BJ (cell line): ENCODE results near the gene GNG11. TPM values are rescaled to one million over a fixed set of nuclear protein-coding genes. Genes with fewer than 3 reads are reported as not detected.
"Not testable (repeated sequence)": the region's sequence is repeated elsewhere in the genome, so short reads cannot be mapped to it uniquely, and the experiment has no call there.

Experiments used
- CTCF ChIA-PET: fragments of 350-600 bp; formaldehyde crosslinking; extraction: SDS; loops from one replicate; lab custom pipeline; 2021; ENCODE audit warnings: antibody characterized with exemption, inconsistent platforms; lab: Yijun Ruan, JAX
- POLR2A ChIA-PET: fragments of 300-600 bp; sonication (Branson Sonifier 250); formaldehyde crosslinking; extraction: SDS; loops from one replicate; lab custom pipeline; 2021; ENCODE audit warnings: antibody characterized with exemption; lab: Charles Lee
- DNase-seq: peaks from one replicate; pipeline ENCODE4 v3.0.0-alpha.2; 2011; ENCODE audit warnings: low read depth
- H3K27me3 ChIP-seq: 2 replicates; pipeline ENCODE4 v1.6.0; 2011; ENCODE audit warnings: low read length; ENCODE audit not compliant: control insufficient read depth, insufficient read depth
- H3K36me3 ChIP-seq: 2 replicates; pipeline ENCODE4 v1.5.1; 2011; ENCODE audit warnings: low read length; ENCODE audit not compliant: control insufficient read depth, insufficient read depth
- H3K4me3 ChIP-seq: 2 replicates; pipeline ENCODE4 v1.5.1; 2011; ENCODE audit warnings: low read depth, mild to moderate bottlenecking, control low read depth, low read length
- CTCF ChIP-seq: IDR thresholded peaks from 2 replicates; pipeline ENCODE4 v1.5.1; 2011; ENCODE audit warnings: low read depth, mild to moderate bottlenecking, control low read depth, inconsistent platforms, low read length, moderate library complexity; ENCODE audit not compliant: insufficient read depth
- polyA plus RNA-seq: library from polyadenylated mRNA; depleted of rRNA; stranded (reverse); fragments of >200 nt; gene quantifications from 2 replicates; pipeline ENCODE4 v1.2.3, GENCODE V29; 2011

GNG11 gene
- polyA plus RNA-seq, 1 experiment = 9.3 TPM

GRCh38 chr7:93902777-93903423, 18.6 kb upstream of the GNG11 start:
- peak; percentile 88 for TF ChIP-seq CTCF
- no peak overlapping the region for H3K4me3 ChIP-seq
- ChIA-PET CTCF (interaction anchor here (0.5 to 2.8 kb wide), 35 partner anchors 11 to 532 kb away, joined by 3 to 29 read pairs (median 4); partner anchors contain the start of genes GNG11 and TFPI2), POLR2A (no interaction called here)
- no peak for DNase-seq
- H3K36me3 ChIP-seq = no peaks in the 10 kb centered on the region
- H3K27me3 ChIP-seq = no peaks in the 10 kb centered on the region

GRCh38 chr7:93906267-93906666, 15.3 kb upstream of the GNG11 start, which contains the start of gene GNGT1:
Gene GNGT1 (plus strand): TSS chr7:93906567. CDS start chr7:93906747, 180 bp downstream.
- no peaks in the 10 kb centered on the region for H3K36me3 ChIP-seq

GRCh38 chr7:93910076-93910994, 11.2 kb upstream of the GNG11 start:
- ChIA-PET POLR2A (interaction anchor here (0.6 kb wide), 1 partner anchor 484 kb away, joined by 3 read pairs; no protein-coding TSS in a partner anchor), CTCF (no interaction called here)

More at GRCh38 chr7:93906267-93906666, 15.3 kb upstream of the GNG11 start, which contains the start of gene GNGT1:
- no peak for TF ChIP-seq CTCF
- Histone ChIP-seq H3K27me3 (no peaks in the 10 kb centered on the region), H3K4me3 (no peak within 1 kb of the TSS)
- DNase-seq = no peak
- POLR2A ChIA-PET = no interaction called here
- CTCF ChIA-PET = interaction anchor here (0.7 to 1.4 kb wide), 2 partner anchors 97 to 371 kb away, joined by 3 read pairs; no protein-coding TSS in a partner anchor

GRCh38 chr7:93911242-93911641, 10.3 kb upstream of the GNG11 start:
- DNase-seq, H3K27me3 ChIP-seq, H3K36me3 ChIP-seq, POLR2A ChIA-PET, H3K4me3 ChIP-seq, CTCF ChIA-PET: not testable (repeated sequence)

More at GRCh38 chr7:93910076-93910994, 11.2 kb upstream of the GNG11 start:
- Histone ChIP-seq H3K4me3 (no peak overlapping the region), H3K36me3 (no peaks in the 10 kb centered on the region; the same call in 1 of the 2 replicates), H3K27me3 (no peaks in the 10 kb centered on the region)
- TF ChIP-seq CTCF = no peak
- DNase-seq = peak; percentile 50

GRCh38 chr7:93911661-93912060, 9.9 kb upstream of the GNG11 start:
- CTCF ChIA-PET, H3K4me3 ChIP-seq, POLR2A ChIA-PET: not testable (repeated sequence)

GRCh38 chr7:93913197-93913596, 8.3 kb upstream of the GNG11 start:
- Histone ChIP-seq H3K36me3 (no peaks in the 10 kb centered on the region; the same call in 1 of the 2 replicates), H3K4me3 (no peak overlapping the region), H3K27me3 (no peaks in the 10 kb centered on the region)
- CTCF ChIA-PET = interaction anchor here (1.9 kb wide), 1 partner anchor 11 kb away, joined by 9 read pairs; no protein-coding TSS in a partner anchor
- POLR2A ChIA-PET = no interaction called here
- no peak for TF ChIP-seq CTCF
- DNase-seq = no peak

More at GRCh38 chr7:93911661-93912060, 9.9 kb upstream of the GNG11 start:
- H3K27me3 ChIP-seq, H3K36me3 ChIP-seq, DNase-seq: not testable (repeated sequence)
